Body of pancreas (tissue), 4 donors: ENCODE data around the gene MVB12B.

ENCODE experiments used
- CTCF ChIP-seq, 7 experiments: fragments of 450-650 bp in 4 of 7; fragments of 200-600 bp in 3 of 7; sonication (generic) in 3 of 7; IDR thresholded peaks; one replicate each; pipeline ENCODE4 v1.5.1; 2016 to 2019; ENCODE audit warnings: antibody characterized with exemption in 7 of 7
- POLR2A ChIP-seq, 3 donors: fragments of 450-650 bp; IDR thresholded peaks; one replicate each; pipeline ENCODE4 v1.6.1; 2016; ENCODE audit warnings: antibody characterized with exemption in 3 of 3, mild to moderate bottlenecking in 2 of 3

- TF ChIP-seq CTCF (IDR thresholded peaks at IDR 0.05) (no peak), POLR2A (IDR thresholded peaks at IDR 0.05) (no peak)
Observed at GRCh38 chr9:126411948-126412284, 85.3 kb downstream of the MVB12B start.
